Upper lobe of left lung (tissue), 4 donors: ENCODE data around the gene PRICKLE4.

Source experiments
- POLR2A ChIP-seq, 4 donors: fragments of 450-650 bp; IDR thresholded peaks; one replicate each; pipeline ENCODE4 v1.5.1; 2016 to 2017; ENCODE audit warnings: antibody characterized with exemption in 4 of 4, mild to moderate bottlenecking in 2 of 4
- POLR2AphosphoS5 ChIP-seq, 2 donors: sonication (generic); formaldehyde crosslinking; IDR thresholded peaks; one replicate each; pipeline ENCODE4 v1.5.1; 2017; ENCODE audit warnings: antibody characterized with exemption in 2 of 2
- TF ChIP-seq, protein P1 (sequence below), 6 experiments: fragments of 450-650 bp in 4 of 6; fragments of 200-600 bp in 2 of 6; sonication (generic) in 2 of 6; IDR thresholded peaks; one replicate each; pipeline ENCODE4 v1.5.1; 2016 to 2019; ENCODE audit warnings: antibody characterized with exemption in 6 of 6

DNA sequence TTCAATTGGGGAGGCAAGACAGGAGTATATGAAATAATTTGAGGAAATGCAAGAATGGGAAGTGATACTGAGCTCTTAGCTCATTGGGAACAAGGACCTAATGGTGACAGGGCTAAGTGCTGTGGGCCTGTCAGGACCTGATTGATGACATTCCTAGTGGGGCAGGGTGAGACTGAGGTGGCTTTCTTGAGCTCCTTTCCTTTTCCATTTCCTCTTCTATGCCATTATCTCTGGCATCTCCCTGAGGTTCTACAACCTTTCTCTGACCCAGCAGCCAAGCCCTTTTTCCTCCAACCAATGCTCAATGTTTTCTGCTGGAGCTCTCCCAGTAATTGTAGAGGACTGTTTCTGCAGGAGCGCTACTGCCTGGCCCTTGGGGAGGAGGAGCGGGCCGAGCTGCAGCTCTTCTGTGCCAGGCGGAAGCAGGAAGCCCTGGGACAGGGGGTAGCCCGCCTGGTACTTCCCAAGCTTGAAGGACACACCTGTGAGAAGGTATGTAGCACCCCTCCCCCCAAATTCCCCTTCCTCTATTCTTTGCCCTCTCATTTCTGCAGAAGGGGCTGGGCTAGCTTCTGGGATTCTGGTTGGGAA lies 4.1 kb downstream of the PRICKLE4 start:
- TF ChIP-seq POLR2A (IDR thresholded peaks at IDR 0.05) (no peak), POLR2AphosphoS5 (IDR thresholded peaks at IDR 0.05) (no peak)
- TF ChIP-seq, protein P1, sequence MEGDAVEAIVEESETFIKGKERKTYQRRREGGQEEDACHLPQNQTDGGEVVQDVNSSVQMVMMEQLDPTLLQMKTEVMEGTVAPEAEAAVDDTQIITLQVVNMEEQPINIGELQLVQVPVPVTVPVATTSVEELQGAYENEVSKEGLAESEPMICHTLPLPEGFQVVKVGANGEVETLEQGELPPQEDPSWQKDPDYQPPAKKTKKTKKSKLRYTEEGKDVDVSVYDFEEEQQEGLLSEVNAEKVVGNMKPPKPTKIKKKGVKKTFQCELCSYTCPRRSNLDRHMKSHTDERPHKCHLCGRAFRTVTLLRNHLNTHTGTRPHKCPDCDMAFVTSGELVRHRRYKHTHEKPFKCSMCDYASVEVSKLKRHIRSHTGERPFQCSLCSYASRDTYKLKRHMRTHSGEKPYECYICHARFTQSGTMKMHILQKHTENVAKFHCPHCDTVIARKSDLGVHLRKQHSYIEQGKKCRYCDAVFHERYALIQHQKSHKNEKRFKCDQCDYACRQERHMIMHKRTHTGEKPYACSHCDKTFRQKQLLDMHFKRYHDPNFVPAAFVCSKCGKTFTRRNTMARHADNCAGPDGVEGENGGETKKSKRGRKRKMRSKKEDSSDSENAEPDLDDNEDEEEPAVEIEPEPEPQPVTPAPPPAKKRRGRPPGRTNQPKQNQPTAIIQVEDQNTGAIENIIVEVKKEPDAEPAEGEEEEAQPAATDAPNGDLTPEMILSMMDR (IDR thresholded peaks at IDR 0.05): no peak
